ENCODE results near the gene PPP1R8. TPM values are rescaled to one million over a fixed set of nuclear protein-coding genes. Genes with fewer than 3 reads are reported as not detected.
A peak's percentile ranks its signal among the peaks of the same experiment; 100 is the strongest.

The PPP1R8 gene
- total and polyA plus RNA-seq, 10 of the 15 experiments (the other 5 are each of a cell fraction or from before 2014, with no cell fraction given) = 10.2 to 77.0 (median 53.0) TPM

DNA sequence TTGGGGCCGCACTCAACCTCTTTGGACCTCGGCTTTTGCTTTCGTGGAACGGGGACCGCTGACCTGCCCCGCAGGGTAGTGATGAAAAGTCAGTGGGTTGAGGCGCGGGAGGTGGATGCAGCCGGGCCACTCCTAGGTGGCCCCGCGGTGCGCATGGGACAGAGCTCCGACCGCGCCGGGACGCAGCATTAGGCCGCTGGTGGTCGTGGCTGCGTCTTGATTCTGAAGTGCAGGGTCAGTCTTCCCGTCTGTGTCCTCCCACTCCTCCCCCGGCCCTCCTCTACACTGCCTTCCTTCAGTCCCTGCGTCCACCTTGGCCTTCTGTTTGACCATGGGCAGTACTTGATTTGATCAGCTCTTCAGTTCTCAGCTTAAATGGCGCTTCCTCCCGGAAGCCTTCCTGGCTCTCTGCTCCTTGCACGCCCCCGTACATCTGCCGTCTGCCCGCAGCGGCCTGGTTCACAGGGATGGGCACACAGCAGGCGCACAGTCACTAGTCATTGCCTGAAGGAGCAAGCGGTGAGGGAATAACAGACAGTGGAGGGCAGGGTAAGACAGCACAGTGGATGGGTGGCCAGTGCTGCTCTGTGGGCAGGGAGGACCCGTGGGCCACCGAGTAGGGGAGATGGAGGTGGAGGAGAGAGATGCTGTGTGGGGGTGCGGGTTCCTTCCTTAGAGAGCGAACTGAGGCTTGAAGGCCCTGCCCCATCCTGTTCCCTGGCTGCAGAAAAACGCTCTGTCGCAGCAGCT is 42.4 kb downstream of the PPP1R8 start:
- H3K27me3 ChIP-seq (replicated peaks in 1 of 2; ENCODE audit: control insufficient read depth in 2 of 2, insufficient read depth in 2 of 2, low read length in 1 of 2) = no peaks in the 10 kb centered on the region
- under 1% methylated on average over 38 of the region's 38 CpGs for WGBS (ENCODE audit: insufficient coverage, insufficient replicate concordance, low lambda C conversion rate, missing lambda C conversion rate)
- peaks cover 46% of the 10 kb centered on the region for H3K79me2 ChIP-seq (ENCODE audit: control insufficient read depth, insufficient read depth, low read length)
- peak overlapping the region; percentile 90 for H3K4me3 ChIP-seq
- RAD21 ChIA-PET (ENCODE audit: unreplicated experiment) = interaction anchor here (0.9 to 4.2 kb wide), 3 partner anchors 11 to 336 kb away, joined by 3 to 46 read pairs (median 33); no protein-coding TSS in a partner anchor
- no peaks in the 10 kb centered on the region for H4K20me1 ChIP-seq (ENCODE audit: control insufficient read depth, insufficient read depth)
- ATAC-seq = peak; percentile 17
- in situ Hi-C loops (cut with MboI) (no loop called here), intact Hi-C loops (cut with micrococcal nuclease; ENCODE audit: unreplicated experiment) (loop anchor here (10.0 kb wide), 1 partner anchor 372 kb away; no protein-coding TSS in a partner anchor)
- DNase-seq (ENCODE audit: low read depth, low spot score) = no peak
- POLR2A ChIA-PET = interaction anchor here (0.8 to 6.0 kb wide), 4 partner anchors 11 to 38 kb away, joined by 3 to 63 read pairs (median 16); no protein-coding TSS in a partner anchor
- peak overlapping the region; percentile 93 for H3K27ac ChIP-seq (ENCODE audit: control insufficient read depth, insufficient read depth)
- no peak overlapping the region; the same call in none of the 2 replicates for H2AFZ ChIP-seq (ENCODE audit: control insufficient read depth, low read depth, low read length)
- no peak for FAIRE-seq
- no peaks in the 10 kb centered on the region for H3K9me3 ChIP-seq (replicated peaks; ENCODE audit: control insufficient read depth, insufficient read depth, low read length)
- CTCF ChIA-PET = interaction anchor here (1.2 to 1.6 kb wide), 2 partner anchors 13 to 17 kb away, joined by 3 to 4 read pairs; no protein-coding TSS in a partner anchor
- TSS peak; percentile 83 for BruUV-seq (replicated peaks)
- peak overlapping the region; percentile 97 for H3K4me2 ChIP-seq (ENCODE audit: control insufficient read depth, insufficient read depth)
- H3K36me3 ChIP-seq (ENCODE audit: control insufficient read depth in 2 of 2, insufficient read depth in 2 of 2, low read length in 1 of 2) = peaks cover 2% of the 10 kb centered on the region in 2 experiments; a peak in 2 of 4 replicates
- SMC1A ChIA-PET (ENCODE audit: uncharacterized antibody, unreplicated experiment) = interaction anchor here (0.8 to 3.8 kb wide), 3 partner anchors 13 to 33 kb away, joined by 3 to 43 read pairs (median 4); no protein-coding TSS in a partner anchor
- peak overlapping the region; percentile 93 for H3K9ac ChIP-seq (ENCODE audit: control insufficient read depth, insufficient read depth, low read length)
- H3K4me1 ChIP-seq (ENCODE audit: control insufficient read depth, insufficient read depth, low read length) = peaks cover 42% of the 10 kb centered on the region
- TF ChIP-seq NBN (IDR thresholded peaks at IDR 0.05) = peak; percentile 53; the same call in 1 of the 2 replicates
- TF ChIP-seq SMAD1 (IDR thresholded peaks at IDR 0.05; ENCODE audit: low read depth, partially characterized antibody) = no peak
- TF ChIP-seq, protein P1, sequence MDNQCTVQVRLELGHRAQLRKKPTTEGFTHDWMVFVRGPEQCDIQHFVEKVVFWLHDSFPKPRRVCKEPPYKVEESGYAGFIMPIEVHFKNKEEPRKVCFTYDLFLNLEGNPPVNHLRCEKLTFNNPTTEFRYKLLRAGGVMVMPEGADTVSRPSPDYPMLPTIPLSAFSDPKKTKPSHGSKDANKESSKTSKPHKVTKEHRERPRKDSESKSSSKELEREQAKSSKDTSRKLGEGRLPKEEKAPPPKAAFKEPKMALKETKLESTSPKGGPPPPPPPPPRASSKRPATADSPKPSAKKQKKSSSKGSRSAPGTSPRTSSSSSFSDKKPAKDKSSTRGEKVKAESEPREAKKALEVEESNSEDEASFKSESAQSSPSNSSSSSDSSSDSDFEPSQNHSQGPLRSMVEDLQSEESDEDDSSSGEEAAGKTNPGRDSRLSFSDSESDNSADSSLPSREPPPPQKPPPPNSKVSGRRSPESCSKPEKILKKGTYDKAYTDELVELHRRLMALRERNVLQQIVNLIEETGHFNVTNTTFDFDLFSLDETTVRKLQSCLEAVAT (IDR thresholded peaks at IDR 0.05) = peak; percentile 60
- TF ChIP-seq SIX5 (IDR thresholded peaks at IDR 0.05; ENCODE audit: low read depth, low read length, severe bottlenecking) = no peak
- TF ChIP-seq MYB (IDR thresholded peaks at IDR 0.05; ENCODE audit: borderline replicate concordance, low read depth, low read length) = no peak
- no peak for TF ChIP-seq SMAD5 (IDR thresholded peaks at IDR 0.05; ENCODE audit: low read depth)
- no peak for TF ChIP-seq ZBTB4 (CRISPR knock-in tag; IDR thresholded peaks at IDR 0.05)
- peak; percentile 48 to 76; a peak in 3 of 4 replicates for TF ChIP-seq SRF (IDR thresholded peaks at IDR 0.05; ENCODE audit: low read depth in 2 of 2, low read length in 2 of 2)
- peak; percentile 2; the same call in 1 of the 3 replicates for TF ChIP-seq POU2F2 (IDR thresholded peaks at IDR 0.05; ENCODE audit: borderline replicate concordance, low read depth, low read length)
- peak; percentile 14; the same call in 1 of the 2 replicates for TF ChIP-seq POLR2AphosphoS2 (IDR thresholded peaks at IDR 0.05; ENCODE audit: low read depth, low read length)
- TF ChIP-seq ZBTB40 (IDR thresholded peaks at IDR 0.05; ENCODE audit: borderline replicate concordance) = 0 out of 2 replicates have a peak, but pooled peaks have one; percentile 21
- TF ChIP-seq RCOR1 (conservative IDR thresholded peaks at IDR 0.05; ENCODE audit: low read depth, low read length) = no peak
- TF ChIP-seq TARDBP (IDR thresholded peaks at IDR 0.05; ENCODE audit: borderline replicate concordance) = no peak
